HepG2 (cell line): Measurements from ENCODE around the gene ERRFI1. TPM values are rescaled to one million over a fixed set of nuclear protein-coding genes. Genes with fewer than 3 reads are reported as not detected.

Experiments
- AGO1 ChIP-seq: fragments of 200-400 bp; formaldehyde crosslinking; IDR thresholded peaks from 2 replicates; pipeline ENCODE4 v1.6.1; 2017; ENCODE audit warnings: mild to moderate bottlenecking, low read depth, low read length, moderate library complexity; ENCODE audit not compliant: poor library complexity, severe bottlenecking
- DNMT3B ChIP-seq: conservative IDR thresholded peaks from 2 replicates; pipeline ENCODE4 v1.6.1; 2016; ENCODE audit warnings: missing biosample characterization, control low read depth
- GTF2F1 ChIP-seq: fragments of 150-350 bp; IDR thresholded peaks from 2 replicates; pipeline ENCODE4 v1.6.1; 2014; ENCODE audit warnings: low read length
- HNF1B ChIP-seq: sonication (generic); formaldehyde crosslinking; IDR thresholded peaks from 2 replicates; pipeline ENCODE4 v1.5.1; 2020; ENCODE audit warnings: mild to moderate bottlenecking, moderate library complexity, missing genetic modification reagents
- HNRNPL ChIP-seq: fragments of 200-400 bp; formaldehyde crosslinking; IDR thresholded peaks from 2 replicates; pipeline ENCODE4 v1.6.1; 2017; ENCODE audit warnings: mild to moderate bottlenecking, low read depth, low read length
- HOXD1 ChIP-seq: sonication (generic); formaldehyde crosslinking; IDR thresholded peaks from 2 replicates; pipeline ENCODE4 v1.5.0; 2020; ENCODE audit warnings: missing genetic modification reagents
- MAFF ChIP-seq: IDR thresholded peaks from 2 replicates; pipeline ENCODE4 v1.6.1; 2011; ENCODE audit warnings: low read depth, low read length, improper control_type of control experiment
- MBNL3 ChIP-seq: fragments of 250-450 bp; sonication (Bioruptor Pico); conservative IDR thresholded peaks from 2 replicates; pipeline ENCODE4 v1.8.0; 2022; ENCODE audit warnings: mild to moderate bottlenecking, inconsistent platforms
- MED1 ChIP-seq: sonication (generic); formaldehyde crosslinking; IDR thresholded peaks from 2 replicates; pipeline ENCODE4 v1.4.0; 2020; ENCODE audit warnings: missing genetic modification reagents
- MIER2 ChIP-seq: IDR thresholded peaks from 2 replicates; pipeline ENCODE4 v1.6.1; 2016; ENCODE audit warnings: missing biosample characterization, missing genetic modification reagents
- MTERF4 ChIP-seq: sonication (generic); formaldehyde crosslinking; IDR thresholded peaks from 2 replicates; pipeline ENCODE4 v1.8.0; 2023; ENCODE audit warnings: mild to moderate bottlenecking, missing genetic modification reagents
- NFATC3 ChIP-seq: sonication (generic); formaldehyde crosslinking; IDR thresholded peaks from 2 replicates; pipeline ENCODE4 v1.5.1; 2020; ENCODE audit warnings: mild to moderate bottlenecking, missing genetic modification reagents
- TBP ChIP-seq: sonication (generic); formaldehyde crosslinking; IDR thresholded peaks from 2 replicates; pipeline ENCODE4 v1.5.0; 2020; ENCODE audit warnings: missing genetic modification reagents
- ZFP36 ChIP-seq: fragments of 150-350 bp; IDR thresholded peaks from 2 replicates; pipeline ENCODE4 v1.6.1; 2018; ENCODE audit warnings: borderline replicate concordance, low read length, low read depth; ENCODE audit not compliant: partially characterized antibody
- ZFX ChIP-seq: sonication (generic); formaldehyde crosslinking; IDR thresholded peaks from 2 replicates; pipeline ENCODE4 v1.4.0; 2020; ENCODE audit warnings: mild to moderate bottlenecking, low read depth, missing genetic modification reagents, moderate library complexity
- ZNF44 ChIP-seq: sonication (generic); formaldehyde crosslinking; IDR thresholded peaks from 2 replicates; pipeline ENCODE4 v1.5.1; 2020; ENCODE audit warnings: mild to moderate bottlenecking, missing genetic modification reagents
- ZNF543 ChIP-seq: sonication (generic); formaldehyde crosslinking; IDR thresholded peaks from 2 replicates; pipeline ENCODE4 v1.4.0; 2020; ENCODE audit warnings: mild to moderate bottlenecking, missing genetic modification reagents
- ZNF552 ChIP-seq: sonication (generic); formaldehyde crosslinking; IDR thresholded peaks from 2 replicates; pipeline ENCODE4 v1.9.0; 2022; ENCODE audit warnings: missing genetic modification reagents, mild to moderate bottlenecking, borderline replicate concordance
- ZNF563 ChIP-seq: sonication (generic); formaldehyde crosslinking; IDR thresholded peaks from 2 replicates; pipeline ENCODE4 v1.8.0; 2022; ENCODE audit warnings: mild to moderate bottlenecking, moderate library complexity, missing genetic modification reagents
- ZNF598 ChIP-seq: sonication (generic); formaldehyde crosslinking; IDR thresholded peaks from 2 replicates; pipeline ENCODE4 v1.5.1; 2020; ENCODE audit warnings: mild to moderate bottlenecking, missing genetic modification reagents, borderline replicate concordance
- polyA plus RNA-seq, 8 experiments: library from polyadenylated mRNA; depleted of rRNA in 3 of 8; stranded (reverse) in 7 of 8; unstranded in 1 of 8; fragments of >200 nt; fragmentation: Illumina TruSeq in 4 of 8; extraction: Trizol in 4 of 8; gene quantifications; 2 replicates each; pipeline versions ENCODE4 v1.2.1 to v1.2.3, GENCODE V29; 2011 to 2016; ENCODE audit warnings: low read depth in 4 of 8, missing spikeins in 1 of 8, mixed read lengths in 1 of 8; ENCODE audit not compliant: insufficient read depth in 1 of 8
- total RNA-seq, 5 experiments: library from RNA; depleted of rRNA; stranded (reverse); fragments of >200 nt; fragmentation: Illumina TruSeq; extraction: Trizol; gene quantifications; 2 replicates each; pipeline ENCODE4 v1.2.3, GENCODE V29; 2016; ENCODE audit warnings: low read depth in 1 of 5
- TF ChIP-seq, protein P1 (sequence below): sonication (generic); formaldehyde crosslinking; IDR thresholded peaks from 2 replicates; pipeline ENCODE4 v1.9.0; 2021; ENCODE audit warnings: mild to moderate bottlenecking, missing genetic modification reagents

Gene ERRFI1
- total and polyA plus RNA-seq, 2 of the 13 experiments (the other 11 are each of a cell fraction or from before 2014, with no cell fraction given): 84.4 to 753 TPM

GRCh38 chr1:8009043-8010002 is 16.8 kb downstream of the ERRFI1 start (continued):
- TF ChIP-seq, protein P1, sequence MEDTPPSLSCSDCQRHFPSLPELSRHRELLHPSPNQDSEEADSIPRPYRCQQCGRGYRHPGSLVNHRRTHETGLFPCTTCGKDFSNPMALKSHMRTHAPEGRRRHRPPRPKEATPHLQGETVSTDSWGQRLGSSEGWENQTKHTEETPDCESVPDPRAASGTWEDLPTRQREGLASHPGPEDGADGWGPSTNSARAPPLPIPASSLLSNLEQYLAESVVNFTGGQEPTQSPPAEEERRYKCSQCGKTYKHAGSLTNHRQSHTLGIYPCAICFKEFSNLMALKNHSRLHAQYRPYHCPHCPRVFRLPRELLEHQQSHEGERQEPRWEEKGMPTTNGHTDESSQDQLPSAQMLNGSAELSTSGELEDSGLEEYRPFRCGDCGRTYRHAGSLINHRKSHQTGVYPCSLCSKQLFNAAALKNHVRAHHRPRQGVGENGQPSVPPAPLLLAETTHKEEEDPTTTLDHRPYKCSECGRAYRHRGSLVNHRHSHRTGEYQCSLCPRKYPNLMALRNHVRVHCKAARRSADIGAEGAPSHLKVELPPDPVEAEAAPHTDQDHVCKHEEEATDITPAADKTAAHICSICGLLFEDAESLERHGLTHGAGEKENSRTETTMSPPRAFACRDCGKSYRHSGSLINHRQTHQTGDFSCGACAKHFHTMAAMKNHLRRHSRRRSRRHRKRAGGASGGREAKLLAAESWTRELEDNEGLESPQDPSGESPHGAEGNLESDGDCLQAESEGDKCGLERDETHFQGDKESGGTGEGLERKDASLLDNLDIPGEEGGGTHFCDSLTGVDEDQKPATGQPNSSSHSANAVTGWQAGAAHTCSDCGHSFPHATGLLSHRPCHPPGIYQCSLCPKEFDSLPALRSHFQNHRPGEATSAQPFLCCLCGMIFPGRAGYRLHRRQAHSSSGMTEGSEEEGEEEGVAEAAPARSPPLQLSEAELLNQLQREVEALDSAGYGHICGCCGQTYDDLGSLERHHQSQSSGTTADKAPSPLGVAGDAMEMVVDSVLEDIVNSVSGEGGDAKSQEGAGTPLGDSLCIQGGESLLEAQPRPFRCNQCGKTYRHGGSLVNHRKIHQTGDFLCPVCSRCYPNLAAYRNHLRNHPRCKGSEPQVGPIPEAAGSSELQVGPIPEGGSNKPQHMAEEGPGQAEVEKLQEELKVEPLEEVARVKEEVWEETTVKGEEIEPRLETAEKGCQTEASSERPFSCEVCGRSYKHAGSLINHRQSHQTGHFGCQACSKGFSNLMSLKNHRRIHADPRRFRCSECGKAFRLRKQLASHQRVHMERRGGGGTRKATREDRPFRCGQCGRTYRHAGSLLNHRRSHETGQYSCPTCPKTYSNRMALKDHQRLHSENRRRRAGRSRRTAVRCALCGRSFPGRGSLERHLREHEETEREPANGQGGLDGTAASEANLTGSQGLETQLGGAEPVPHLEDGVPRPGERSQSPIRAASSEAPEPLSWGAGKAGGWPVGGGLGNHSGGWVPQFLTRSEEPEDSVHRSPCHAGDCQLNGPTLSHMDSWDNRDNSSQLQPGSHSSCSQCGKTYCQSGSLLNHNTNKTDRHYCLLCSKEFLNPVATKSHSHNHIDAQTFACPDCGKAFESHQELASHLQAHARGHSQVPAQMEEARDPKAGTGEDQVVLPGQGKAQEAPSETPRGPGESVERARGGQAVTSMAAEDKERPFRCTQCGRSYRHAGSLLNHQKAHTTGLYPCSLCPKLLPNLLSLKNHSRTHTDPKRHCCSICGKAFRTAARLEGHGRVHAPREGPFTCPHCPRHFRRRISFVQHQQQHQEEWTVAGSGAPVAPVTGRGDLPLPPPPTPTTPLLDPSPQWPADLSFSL: no peak
- TF ChIP-seq HOXD1 (CRISPR knock-in tag) (no peak), ZNF552 (no peak), ZNF598 (CRISPR knock-in tag) (no peak), MED1 (CRISPR knock-in tag) (no peak; the same call in 1 of the 2 replicates), ZNF543 (CRISPR knock-in tag) (no peak), DNMT3B (CRISPR knock-in tag) (no peak), HNF1B (CRISPR knock-in tag) (peak; percentile 36; the same call in 1 of the 2 replicates), ZNF563 (no peak), TBP (no peak), MTERF4 (CRISPR knock-in tag) (peak; percentile 32; the same call in 1 of the 2 replicates), GTF2F1 (no peak), MBNL3 (CRISPR knock-in tag) (no peak), NFATC3 (CRISPR knock-in tag) (no peak), MIER2 (CRISPR knock-in tag) (no peak), ZFX (CRISPR knock-in tag) (0 out of 2 replicates have a peak, but pooled peaks have one; percentile 10), MAFF (no peak), ZFP36 (no peak), HNRNPL (no peak), ZNF44 (no peak), AGO1 (no peak)
